Measurements from ENCODE around the gene DYNC1I1. TPM values are rescaled to one million over a fixed set of nuclear protein-coding genes. Genes with fewer than 3 reads are reported as not detected.
A peak's percentile ranks its signal among the peaks of the same experiment; 100 is the strongest.

The DYNC1I1 gene
- total and polyA plus RNA-seq, 3 experiments from 2014 or later = not detected

DNA sequence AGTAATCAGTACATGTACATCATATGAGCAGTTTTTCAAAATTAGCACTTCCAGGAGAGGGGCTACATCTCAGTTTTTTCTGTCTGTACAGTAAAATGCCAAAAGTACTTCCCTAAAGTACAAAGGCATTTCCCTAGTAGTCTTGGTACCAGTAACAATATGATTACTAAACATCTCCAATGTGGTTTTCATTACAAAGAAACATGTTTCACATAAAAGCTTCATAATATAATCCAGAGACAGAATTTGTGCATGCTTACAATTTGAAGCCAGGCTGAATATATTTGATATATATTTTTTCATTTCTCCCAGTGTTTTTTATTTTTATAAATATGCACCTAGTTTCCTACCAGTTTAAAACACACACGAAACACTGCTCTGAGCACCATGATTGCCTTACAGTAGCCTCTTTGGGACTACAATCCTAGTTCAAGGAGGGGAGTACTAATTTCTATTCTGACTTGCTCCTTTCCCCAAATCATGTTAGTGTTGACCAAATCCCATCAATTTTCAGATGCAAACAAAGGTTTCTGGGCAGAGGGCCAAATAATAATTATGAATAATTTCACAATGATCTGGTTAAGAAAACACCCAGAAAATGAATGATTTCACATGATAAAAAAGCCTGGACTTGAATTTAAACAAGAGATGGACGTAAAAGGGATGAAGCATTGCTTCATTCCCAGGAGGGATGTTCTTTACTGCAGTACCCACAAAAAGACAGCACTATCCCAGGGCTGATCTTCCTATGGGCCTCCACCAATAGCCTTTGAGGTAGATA, 348.3 kb downstream of the DYNC1I1 start:
- no peaks in the 10 kb centered on the region for H3K4me1 Mint-ChIP-seq
- DNase-seq = no peak
- H3K36me3 Mint-ChIP-seq = peaks cover 6 to 28% (median 13%) of the 10 kb centered on the region in 3 donors
- peak overlapping the region in 3 of 8 donors; percentile 0 to 32 (median 23) for H3K27ac Mint-ChIP-seq
- POLR2A ChIA-PET = no interaction called here
- Histone ChIP-seq H3K9me3 (ENCODE audit: low read length) (no peaks in the 10 kb centered on the region), H3K27ac (ENCODE audit: low read depth, low read length) (no peak overlapping the region), H3K27me3 (ENCODE audit: insufficient read depth, low read length, poor library complexity, severe bottlenecking) (no peaks in the 10 kb centered on the region), H3K4me1 (ENCODE audit: insufficient read depth, low read length) (no peaks in the 10 kb centered on the region), H3K4me3 (ENCODE audit: low read length) (no peak overlapping the region), H3K36me3 (ENCODE audit: insufficient read depth, low read length) (no peaks in the 10 kb centered on the region)
- no peak overlapping the region for H3K4me3 Mint-ChIP-seq
- H3K27me3 Mint-ChIP-seq = no peaks in the 10 kb centered on the region
- no peaks in the 10 kb centered on the region for H3K9me3 Mint-ChIP-seq
- CTCF ChIA-PET = no interaction called here

DNA sequence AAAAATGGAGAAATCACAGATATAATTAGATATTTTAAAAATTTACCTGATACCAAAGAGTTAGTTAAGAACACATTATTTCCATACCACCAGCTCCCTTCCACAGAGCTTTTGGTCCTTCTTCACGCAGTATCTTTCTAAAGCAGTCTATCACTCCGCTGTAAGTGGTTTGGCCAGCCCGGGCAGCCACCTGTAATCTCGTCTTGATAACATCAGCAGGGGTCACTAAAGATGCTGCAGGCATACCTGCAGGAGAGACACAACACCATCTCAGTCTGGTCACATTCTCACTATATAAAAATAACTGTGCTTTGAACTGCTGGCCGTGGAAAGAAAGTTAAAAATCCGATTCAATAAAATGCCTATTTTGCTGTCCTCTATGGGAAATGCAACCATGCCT, 349.4 kb downstream of the DYNC1I1 start:
- Mint-ChIP-seq H3K9me3 (no peaks in the 10 kb centered on the region), H3K27me3 (no peaks in the 10 kb centered on the region), H3K36me3 (peaks cover 6 to 28% (median 15%) of the 10 kb centered on the region in 3 donors), H3K4me1 (no peaks in the 10 kb centered on the region), H3K4me3 (no peak overlapping the region), H3K27ac (peak overlapping the region in 2 of 8 donors; percentile 41 to 67)
- DNase-seq = no peak
- no peaks in the 10 kb centered on the region for H3K36me3 ChIP-seq (ENCODE audit: insufficient read depth, low read length)
- ChIA-PET POLR2A (no interaction called here), CTCF (no interaction called here)
- H3K4me3 ChIP-seq (ENCODE audit: low read length) = no peak overlapping the region
- H3K27me3 ChIP-seq (ENCODE audit: insufficient read depth, low read length, poor library complexity, severe bottlenecking) = no peaks in the 10 kb centered on the region
- H3K4me1 ChIP-seq (ENCODE audit: insufficient read depth, low read length) = no peaks in the 10 kb centered on the region
- no peak overlapping the region for H3K27ac ChIP-seq (ENCODE audit: low read depth, low read length)
- no peaks in the 10 kb centered on the region for H3K9me3 ChIP-seq (ENCODE audit: low read length)

DNA sequence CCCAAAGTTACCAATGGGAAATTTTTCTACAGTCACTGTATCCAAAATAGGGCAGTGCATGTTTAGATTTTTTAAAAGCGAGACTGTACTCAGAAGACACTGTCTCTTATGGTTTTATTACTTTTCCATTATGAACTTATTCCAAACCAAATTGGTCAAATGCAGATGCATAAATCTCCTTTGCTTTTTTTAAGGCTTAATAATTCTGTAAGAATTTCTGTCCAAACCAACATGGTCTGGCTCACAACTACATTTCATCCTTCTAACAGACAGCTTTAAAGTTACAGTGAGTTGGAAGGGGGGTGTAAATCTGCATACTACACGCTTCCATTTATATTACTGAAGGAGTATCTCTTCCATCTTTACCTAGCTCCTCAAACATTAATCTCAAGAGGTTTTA, 350.4 kb downstream of the DYNC1I1 start:
- Mint-ChIP-seq H3K27me3 (peaks cover 0 to under 1% of the 10 kb centered on the region in 2 donors), H3K4me3 (no peak overlapping the region), H3K36me3 (peaks cover 6 to 28% (median 16%) of the 10 kb centered on the region in 3 donors), H3K27ac (no peak overlapping the region), H3K9me3 (no peaks in the 10 kb centered on the region), H3K4me1 (no peaks in the 10 kb centered on the region)
- H3K4me1 ChIP-seq (ENCODE audit: insufficient read depth, low read length) = no peaks in the 10 kb centered on the region
- CTCF ChIA-PET = no interaction called here
- POLR2A ChIA-PET = no interaction called here
- no peaks in the 10 kb centered on the region for H3K27me3 ChIP-seq (ENCODE audit: insufficient read depth, low read length, poor library complexity, severe bottlenecking)
- H3K9me3 ChIP-seq (ENCODE audit: low read length) = no peaks in the 10 kb centered on the region
- DNase-seq = no peak
- H3K27ac ChIP-seq (ENCODE audit: low read depth, low read length) = no peak overlapping the region
- no peak overlapping the region for H3K4me3 ChIP-seq (ENCODE audit: low read length)
- no peaks in the 10 kb centered on the region for H3K36me3 ChIP-seq (ENCODE audit: insufficient read depth, low read length)

DNA sequence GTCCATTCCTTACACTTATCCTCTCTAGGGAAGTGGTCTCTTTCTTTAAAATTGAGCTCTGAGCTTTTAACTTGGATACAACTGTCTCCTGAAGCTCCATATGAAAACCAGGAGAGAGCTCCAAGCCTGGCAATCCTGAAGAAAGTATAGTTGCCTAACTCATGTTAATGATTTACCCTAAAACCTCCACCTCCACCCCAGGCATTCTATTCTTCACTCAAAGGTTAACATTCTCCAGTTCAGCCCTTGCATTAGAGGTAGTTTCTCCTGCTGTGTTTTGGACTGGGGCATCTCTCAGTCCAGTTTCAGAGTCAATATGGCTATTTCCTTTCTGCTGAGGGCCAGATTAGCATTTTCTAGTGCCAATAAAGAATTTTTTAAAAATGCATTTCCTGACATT, 354.0 kb downstream of the DYNC1I1 start:
- H3K9me3 ChIP-seq (ENCODE audit: low read length) = no peaks in the 10 kb centered on the region
- ChIA-PET CTCF (no interaction called here), POLR2A (no interaction called here)
- Mint-ChIP-seq H3K4me1 (no peaks in the 10 kb centered on the region), H3K9me3 (no peaks in the 10 kb centered on the region), H3K36me3 (peaks cover 19 to 32% (median 21%) of the 10 kb centered on the region in 3 donors), H3K4me3 (no peak overlapping the region), H3K27ac (no peak overlapping the region), H3K27me3 (peaks cover 0 to 2% of the 10 kb centered on the region in 2 donors)
- no peaks in the 10 kb centered on the region for H3K27me3 ChIP-seq (ENCODE audit: insufficient read depth, low read length, poor library complexity, severe bottlenecking)
- H3K4me1 ChIP-seq (ENCODE audit: insufficient read depth, low read length) = no peaks in the 10 kb centered on the region
- H3K36me3 ChIP-seq (ENCODE audit: insufficient read depth, low read length) = no peaks in the 10 kb centered on the region
- no peak overlapping the region for H3K27ac ChIP-seq (ENCODE audit: low read depth, low read length)
- no peak for DNase-seq
- no peak overlapping the region for H3K4me3 ChIP-seq (ENCODE audit: low read length)

DNA sequence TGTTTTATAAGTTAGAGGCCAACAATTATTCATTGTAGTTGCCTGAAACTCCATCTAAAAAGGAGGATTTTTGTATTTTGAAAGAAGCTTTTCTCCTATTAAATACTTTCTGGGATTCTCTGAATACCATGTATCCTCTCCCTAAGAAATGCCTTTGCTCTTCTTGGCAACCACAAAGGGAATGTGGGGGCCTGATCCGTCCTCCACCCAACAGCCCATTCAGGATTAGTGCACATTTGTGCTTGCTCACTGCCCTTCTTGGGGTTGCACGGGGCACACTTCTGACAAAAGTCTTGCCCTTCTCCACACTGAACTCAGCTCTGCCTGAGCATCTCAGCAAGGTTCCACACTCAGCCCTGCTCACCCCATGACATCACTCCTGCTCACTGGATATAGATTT, 355.4 kb downstream of the DYNC1I1 start:
- Histone ChIP-seq H3K4me3 (ENCODE audit: low read length) (no peak overlapping the region), H3K27ac (ENCODE audit: low read depth, low read length) (no peak overlapping the region), H3K27me3 (ENCODE audit: insufficient read depth, low read length, poor library complexity, severe bottlenecking) (no peaks in the 10 kb centered on the region), H3K4me1 (ENCODE audit: insufficient read depth, low read length) (no peaks in the 10 kb centered on the region), H3K9me3 (ENCODE audit: low read length) (no peaks in the 10 kb centered on the region), H3K36me3 (ENCODE audit: insufficient read depth, low read length) (no peaks in the 10 kb centered on the region)
- no peak overlapping the region for H3K27ac Mint-ChIP-seq
- H3K36me3 Mint-ChIP-seq = peaks cover 16 to 32% (median 24%) of the 10 kb centered on the region in 3 donors
- H3K27me3 Mint-ChIP-seq = peaks cover 0 to 2% of the 10 kb centered on the region in 2 donors
- ChIA-PET POLR2A (no interaction called here), CTCF (no interaction called here)
- no peaks in the 10 kb centered on the region for H3K9me3 Mint-ChIP-seq
- H3K4me1 Mint-ChIP-seq = no peaks in the 10 kb centered on the region
- no peak for DNase-seq
- no peak overlapping the region for H3K4me3 Mint-ChIP-seq

DNA sequence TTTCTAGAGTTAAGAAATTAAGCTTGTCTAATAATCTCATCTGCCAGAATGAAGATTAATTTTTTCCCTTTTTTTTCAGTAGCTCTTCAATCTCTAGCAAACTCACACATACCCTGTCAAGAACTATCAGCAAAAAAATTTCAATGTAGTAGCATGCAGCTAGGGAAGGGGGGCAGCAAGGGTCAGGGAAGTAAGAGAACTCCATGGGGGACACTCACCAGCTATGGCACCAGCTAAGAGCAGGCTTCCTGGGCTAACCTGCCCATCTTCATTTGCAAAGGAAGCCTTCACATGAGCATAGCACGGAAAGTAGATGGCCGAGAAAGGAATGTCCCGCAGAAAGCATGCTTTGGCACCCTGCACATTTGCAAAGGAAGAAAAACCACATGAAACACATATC, 359.2 kb downstream of the DYNC1I1 start:
- Histone ChIP-seq H3K27ac (ENCODE audit: low read depth, low read length) (no peak overlapping the region), H3K4me3 (ENCODE audit: low read length) (no peak overlapping the region), H3K9me3 (ENCODE audit: low read length) (no peaks in the 10 kb centered on the region), H3K4me1 (ENCODE audit: insufficient read depth, low read length) (no peaks in the 10 kb centered on the region), H3K36me3 (ENCODE audit: insufficient read depth, low read length) (no peaks in the 10 kb centered on the region), H3K27me3 (ENCODE audit: insufficient read depth, low read length, poor library complexity, severe bottlenecking) (no peaks in the 10 kb centered on the region)
- H3K27ac Mint-ChIP-seq = peak overlapping the region in 1 of 8 donors; percentile 28
- no peak overlapping the region for H3K4me3 Mint-ChIP-seq
- H3K9me3 Mint-ChIP-seq = no peaks in the 10 kb centered on the region
- CTCF ChIA-PET = no interaction called here
- POLR2A ChIA-PET = no interaction called here
- H3K27me3 Mint-ChIP-seq = peaks cover 0 to 2% of the 10 kb centered on the region in 2 donors
- no peak for DNase-seq
- H3K36me3 Mint-ChIP-seq = peaks cover 24 to 44% (median 30%) of the 10 kb centered on the region in 3 donors
- H3K4me1 Mint-ChIP-seq = no peaks in the 10 kb centered on the region

DNA sequence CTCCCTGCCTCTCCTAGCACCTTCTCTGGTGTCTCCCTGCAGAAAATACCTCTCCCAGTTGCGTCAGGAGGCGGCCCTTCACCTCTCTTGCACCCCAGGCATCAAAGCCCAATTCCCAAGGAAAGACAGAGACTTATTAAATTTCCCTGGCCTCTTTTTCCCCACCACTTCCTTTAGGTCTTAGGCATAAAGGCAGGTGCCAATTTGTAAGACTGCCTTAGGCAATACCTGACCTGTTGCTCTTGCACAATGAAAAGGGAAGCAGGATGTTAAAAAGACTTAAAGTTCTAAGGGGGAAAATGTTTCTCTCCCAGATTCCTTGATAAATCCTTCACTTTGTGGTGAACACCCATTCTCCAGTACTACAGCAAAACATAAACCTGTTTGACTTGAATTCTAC, 362.9 kb downstream of the DYNC1I1 start:
- H3K27ac Mint-ChIP-seq = no peak overlapping the region
- DNase-seq = no peak
- H3K4me3 Mint-ChIP-seq = no peak overlapping the region
- POLR2A ChIA-PET = no interaction called here
- no peaks in the 10 kb centered on the region for H3K27me3 ChIP-seq (ENCODE audit: insufficient read depth, low read length, poor library complexity, severe bottlenecking)
- H3K27ac ChIP-seq (ENCODE audit: low read depth, low read length) = no peak overlapping the region
- H3K4me3 ChIP-seq (ENCODE audit: low read length) = no peak overlapping the region
- no peaks in the 10 kb centered on the region for H3K9me3 Mint-ChIP-seq
- H3K4me1 Mint-ChIP-seq = no peaks in the 10 kb centered on the region
- CTCF ChIA-PET = no interaction called here
- peaks cover 17 to 37% (median 30%) of the 10 kb centered on the region in 3 donors for H3K36me3 Mint-ChIP-seq
- no peaks in the 10 kb centered on the region for H3K9me3 ChIP-seq (ENCODE audit: low read length)
- H3K27me3 Mint-ChIP-seq = no peaks in the 10 kb centered on the region
- no peaks in the 10 kb centered on the region for H3K4me1 ChIP-seq (ENCODE audit: insufficient read depth, low read length)
- H3K36me3 ChIP-seq (ENCODE audit: insufficient read depth, low read length) = no peaks in the 10 kb centered on the region

DNA sequence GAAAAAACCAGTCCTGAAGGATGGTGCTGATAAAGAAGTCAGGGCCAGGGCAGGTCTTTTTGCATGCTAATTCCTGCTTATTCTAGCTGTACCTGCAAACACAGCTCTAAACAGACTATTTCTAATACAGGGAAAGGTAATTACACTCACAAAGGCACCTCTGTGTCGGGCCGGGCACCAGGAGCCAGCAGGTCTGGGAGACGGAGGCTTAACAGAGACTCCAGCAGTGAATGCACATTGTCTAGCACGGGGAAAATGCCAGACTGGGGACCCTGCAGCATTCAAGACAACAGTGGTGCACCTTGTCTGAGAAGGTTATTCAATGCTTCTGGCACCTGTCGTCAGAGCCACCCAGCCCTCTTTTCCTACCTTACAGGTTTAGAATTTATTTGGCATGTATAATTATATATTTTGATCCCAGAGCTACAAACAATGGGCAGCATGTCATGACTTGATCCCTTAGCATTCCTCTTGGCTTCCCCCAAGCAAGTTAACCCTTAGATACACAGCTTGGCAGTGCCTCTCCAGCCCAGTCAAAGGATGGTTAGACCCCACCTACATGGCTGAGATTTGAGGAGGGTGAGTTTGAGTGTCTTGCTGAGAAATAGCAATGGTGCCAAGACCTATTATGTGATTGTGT, 364.4 kb downstream of the DYNC1I1 start:
- Mint-ChIP-seq H3K36me3 (peaks cover 19 to 33% (median 31%) of the 10 kb centered on the region in 3 donors), H3K4me1 (no peaks in the 10 kb centered on the region), H3K27me3 (no peaks in the 10 kb centered on the region), H3K27ac (no peak overlapping the region), H3K4me3 (no peak overlapping the region), H3K9me3 (no peaks in the 10 kb centered on the region)
- H3K36me3 ChIP-seq (ENCODE audit: insufficient read depth, low read length) = no peaks in the 10 kb centered on the region
- H3K4me3 ChIP-seq (ENCODE audit: low read length) = no peak overlapping the region
- ChIA-PET POLR2A (no interaction called here), CTCF (no interaction called here)
- H3K27ac ChIP-seq (ENCODE audit: low read depth, low read length) = no peak overlapping the region
- DNase-seq = no peak
- no peaks in the 10 kb centered on the region for H3K27me3 ChIP-seq (ENCODE audit: insufficient read depth, low read length, poor library complexity, severe bottlenecking)
- no peaks in the 10 kb centered on the region for H3K9me3 ChIP-seq (ENCODE audit: low read length)
- no peaks in the 10 kb centered on the region for H3K4me1 ChIP-seq (ENCODE audit: insufficient read depth, low read length)

Measured in CD8-positive, alpha-beta memory T cell (primary cell).